MM.1S (cell line): ENCODE results near the gene LIPG.

Experiments
- DNase-seq: peaks from one replicate; pipeline ENCODE4 v3.0.0-alpha.2; 2015
- H2AFZ ChIP-seq: fragments of 300-600 bp; sonication (generic); 2 replicates; pipeline ENCODE4 v1.6.0; 2016; ENCODE audit warnings: antibody characterized with exemption, low read length
- H3F3A ChIP-seq: fragments of 300-600 bp; sonication (generic); 2 replicates; pipeline ENCODE4 v1.6.1; 2016; ENCODE audit warnings: mild to moderate bottlenecking, antibody characterized with exemption, low read length, moderate library complexity, mixed read lengths; ENCODE audit not compliant: insufficient read depth
- H3K27ac ChIP-seq: fragments of 300-600 bp; sonication (generic); 2 replicates; pipeline ENCODE4 v1.5.1; 2016; ENCODE audit warnings: mild to moderate bottlenecking, low read length
- H3K27me3 ChIP-seq: fragments of 300-600 bp; sonication (generic); replicated peaks from 2 replicates; pipeline ENCODE4 v1.6.0; 2016; ENCODE audit warnings: low read length; ENCODE audit not compliant: insufficient read depth
- H3K36me3 ChIP-seq: fragments of 300-600 bp; sonication (generic); replicated peaks from 2 replicates; pipeline ENCODE4 v1.6.1; 2016; ENCODE audit warnings: mild to moderate bottlenecking, low read length, mixed read lengths; ENCODE audit not compliant: insufficient read depth
- H3K4me1 ChIP-seq: fragments of 300-600 bp; sonication (generic); 2 replicates; pipeline ENCODE4 v1.6.1; 2016; ENCODE audit warnings: low read length, mixed read lengths
- H3K4me2 ChIP-seq: fragments of 300-600 bp; sonication (generic); 2 replicates; pipeline ENCODE4 v1.6.0; 2016; ENCODE audit warnings: low read depth, low read length
- H3K4me3 ChIP-seq: fragments of 300-600 bp; sonication (generic); 2 replicates; pipeline ENCODE4 v1.5.1; 2016; ENCODE audit warnings: low read length, mixed read lengths
- H3K79me2 ChIP-seq: fragments of 300-600 bp; sonication (generic); 2 replicates; pipeline ENCODE4 v1.6.1; 2016; ENCODE audit warnings: mixed run types, low read length, mixed read lengths
- H3K9ac ChIP-seq: fragments of 300-600 bp; sonication (generic); 2 replicates; pipeline ENCODE4 v1.6.1; 2016; ENCODE audit warnings: low read length, mixed read lengths
- H3K9me2 ChIP-seq: fragments of 300-600 bp; sonication (generic); replicated peaks from 2 replicates; pipeline ENCODE4 v1.6.1; 2016; ENCODE audit warnings: mild to moderate bottlenecking, low read length, mixed read lengths; ENCODE audit not compliant: insufficient read depth
- H3K9me3 ChIP-seq: fragments of 300-600 bp; sonication (generic); replicated peaks from 2 replicates; pipeline ENCODE4 v1.6.1; 2016; ENCODE audit warnings: mild to moderate bottlenecking, low read length, mixed read lengths; ENCODE audit not compliant: insufficient read depth
- H4K20me1 ChIP-seq: fragments of 300-600 bp; sonication (generic); 2 replicates; pipeline ENCODE4 v1.6.1; 2016; ENCODE audit warnings: mild to moderate bottlenecking, low read length, moderate library complexity, mixed read lengths; ENCODE audit not compliant: insufficient read depth
- CTCF ChIP-seq: fragments of 300-600 bp; sonication (generic); IDR thresholded peaks from 2 replicates; pipeline ENCODE4 v1.5.1; 2016; ENCODE audit warnings: antibody characterized with exemption, low read length, mixed read lengths
- EZH2 ChIP-seq: fragments of 300-600 bp; sonication (generic); optimal IDR thresholded peaks from 2 replicates; pipeline ENCODE3; 2017; ENCODE audit warnings: low read depth, mild to moderate bottlenecking, antibody characterized with exemption, low read length, mixed read lengths
- EZH2phosphoT487 ChIP-seq: fragments of 300-600 bp; sonication (generic); IDR thresholded peaks from 2 replicates; pipeline ENCODE4 v1.6.1; 2018; ENCODE audit warnings: antibody characterized with exemption, low read length

LIPG gene

GRCh38 chr18:49546278-49546677, 15.6 kb upstream of the LIPG start:
- H3K27me3 ChIP-seq = no peaks in the 10 kb centered on the region
- DNase-seq = no peak
- no peak overlapping the region for H2AFZ ChIP-seq
- no peaks in the 10 kb centered on the region for H3K79me2 ChIP-seq
- no peaks in the 10 kb centered on the region for H3F3A ChIP-seq
- H3K4me3 ChIP-seq = no peak overlapping the region
- no peaks in the 10 kb centered on the region for H3K9me3 ChIP-seq
- no peaks in the 10 kb centered on the region for H3K36me3 ChIP-seq
- no peaks in the 10 kb centered on the region for H4K20me1 ChIP-seq
- no peaks in the 10 kb centered on the region for H3K9me2 ChIP-seq
- H3K9ac ChIP-seq = no peak overlapping the region
- no peak overlapping the region for H3K4me2 ChIP-seq
- TF ChIP-seq EZH2 (no peak), CTCF (no peak), EZH2phosphoT487 (no peak)
- H3K27ac ChIP-seq = no peak overlapping the region
- peaks cover 12% of the 10 kb centered on the region for H3K4me1 ChIP-seq

GRCh38 chr18:49546719-49547273, 15.1 kb upstream of the LIPG start:
- no peaks in the 10 kb centered on the region for H4K20me1 ChIP-seq
- peaks cover 11% of the 10 kb centered on the region for H3K4me1 ChIP-seq
- H2AFZ ChIP-seq = no peak overlapping the region
- H3K36me3 ChIP-seq = no peaks in the 10 kb centered on the region
- H3F3A ChIP-seq = no peaks in the 10 kb centered on the region
- no peaks in the 10 kb centered on the region for H3K27me3 ChIP-seq
- no peak overlapping the region for H3K9ac ChIP-seq
- no peak for DNase-seq
- no peak for TF ChIP-seq EZH2phosphoT487
- TF ChIP-seq EZH2 = no peak
- no peak for TF ChIP-seq CTCF
- no peak overlapping the region for H3K4me3 ChIP-seq
- no peaks in the 10 kb centered on the region for H3K79me2 ChIP-seq
- H3K27ac ChIP-seq = no peak overlapping the region
- H3K4me2 ChIP-seq = no peak overlapping the region
- no peaks in the 10 kb centered on the region for H3K9me2 ChIP-seq
- H3K9me3 ChIP-seq = no peaks in the 10 kb centered on the region

GRCh38 chr18:49547701-49548100, 14.2 kb upstream of the LIPG start:
- no peak for DNase-seq
- Histone ChIP-seq H3K9me3 (no peaks in the 10 kb centered on the region), H2AFZ (no peak overlapping the region), H3K4me3 (no peak overlapping the region), H3K4me2 (no peak overlapping the region), H3K9ac (no peak overlapping the region), H3K27me3 (no peaks in the 10 kb centered on the region), H3K4me1 (peaks cover 9% of the 10 kb centered on the region), H3K9me2 (no peaks in the 10 kb centered on the region), H3K36me3 (no peaks in the 10 kb centered on the region), H3K27ac (no peak overlapping the region), H3F3A (no peaks in the 10 kb centered on the region), H4K20me1 (no peaks in the 10 kb centered on the region), H3K79me2 (no peaks in the 10 kb centered on the region)
- TF ChIP-seq CTCF (no peak), EZH2 (no peak)
